Liver (tissue), 9 donors: ENCODE data around the gene TUSC2. TPM values are rescaled to one million over a fixed set of nuclear protein-coding genes. Genes with fewer than 3 reads are reported as not detected.

Experiments
- DNase-seq: peaks from one replicate; pipeline ENCODE4 v3.0.0-alpha.2; 2017; ENCODE audit warnings: low spot score
- H3K27ac ChIP-seq, 2 donors: one replicate each; pipeline ENCODE4 v1.7.0; 2013; ENCODE audit warnings: inconsistent platforms in 2 of 2, low read length in 2 of 2, control low read depth in 1 of 2, low read depth in 1 of 2, mild to moderate bottlenecking in 1 of 2
- H3K27me3 ChIP-seq, 4 donors: one replicate each; pipeline versions ENCODE4 v1.6.1 to v1.7.0; 2013; ENCODE audit warnings: low read length in 3 of 4, inconsistent platforms in 1 of 4, mild to moderate bottlenecking in 1 of 4, moderate library complexity in 1 of 4; ENCODE audit not compliant: control insufficient read depth in 4 of 4, insufficient read depth in 4 of 4
- H3K36me3 ChIP-seq, 4 donors: one replicate each; pipeline versions ENCODE4 v1.6.1 to v1.7.0; 2013; ENCODE audit warnings: low read length in 3 of 4, mild to moderate bottlenecking in 3 of 4, low read depth in 1 of 4, moderate library complexity in 1 of 4; ENCODE audit not compliant: control insufficient read depth in 4 of 4, insufficient read depth in 3 of 4
- H3K4me1 ChIP-seq, 4 donors: one replicate each; pipeline versions ENCODE4 v1.6.1 to v1.7.0; 2013; ENCODE audit warnings: low read length in 3 of 4, mild to moderate bottlenecking in 3 of 4, moderate library complexity in 1 of 4; ENCODE audit not compliant: control insufficient read depth in 4 of 4, insufficient read depth in 4 of 4
- H3K4me3 ChIP-seq, 3 donors: one replicate each; pipeline versions ENCODE4 v1.6.1 to v1.7.0; 2013; ENCODE audit warnings: low read length in 3 of 3, control low read depth in 1 of 3, low read depth in 1 of 3, mild to moderate bottlenecking in 1 of 3
- H3K9ac ChIP-seq, 2 donors: one replicate each; pipeline ENCODE4 v1.7.0; 2013; ENCODE audit warnings: low read length in 2 of 2, mild to moderate bottlenecking in 2 of 2, moderate library complexity in 2 of 2, control low read depth in 1 of 2, low read depth in 1 of 2
- H3K9me3 ChIP-seq, 4 donors: one replicate each; pipeline versions ENCODE4 v1.6.1 to v1.7.0; 2013; ENCODE audit warnings: low read length in 3 of 4; ENCODE audit not compliant: control insufficient read depth in 4 of 4
- CTCF ChIP-seq: fragments of 150-350 bp; IDR thresholded peaks from 2 replicates; pipeline ENCODE4 v1.5.1; 2017; ENCODE audit warnings: improper control_type of control experiment, low read depth, low read length; ENCODE audit not compliant: missing input control
- EGR1 ChIP-seq, 2 donors: IDR thresholded peaks; 2 replicates each; pipeline ENCODE4 v1.6.1; 2016 to 2018; ENCODE audit warnings: antibody characterized with exemption in 2 of 2, low read depth in 2 of 2
- FOXA1 ChIP-seq: IDR thresholded peaks from 2 replicates; pipeline ENCODE4 v1.6.1; 2016; ENCODE audit warnings: antibody characterized with exemption
- HNF4A ChIP-seq, 2 donors: conservative IDR thresholded peaks; 2 replicates each; pipeline ENCODE4 v1.6.1; 2016; ENCODE audit warnings: antibody characterized with exemption in 2 of 2, mild to moderate bottlenecking in 2 of 2
- JUND ChIP-seq, 2 donors: IDR thresholded peaks; 2 replicates each; pipeline ENCODE4 v1.6.1; 2016; ENCODE audit warnings: antibody characterized with exemption in 2 of 2
- MAX ChIP-seq: IDR thresholded peaks from 2 replicates; pipeline ENCODE4 v1.6.1; 2016; ENCODE audit warnings: antibody characterized with exemption
- REST ChIP-seq: IDR thresholded peaks from 2 replicates; pipeline ENCODE4 v1.6.1; 2016; ENCODE audit warnings: antibody characterized with exemption, mild to moderate bottlenecking
- TAF1 ChIP-seq: conservative IDR thresholded peaks from 2 replicates; pipeline ENCODE4 v1.6.1; 2016; ENCODE audit warnings: antibody characterized with exemption, mild to moderate bottlenecking
- ZBTB33 ChIP-seq: IDR thresholded peaks from 2 replicates; pipeline ENCODE4 v1.6.1; 2016; ENCODE audit warnings: antibody characterized with exemption
- WGBS: extraction: QIAGEN DNeasy Blood & Tissue Kit; methylation state at CpG from one replicate; pipeline ENCODE4 v1.1.7; 2013; 5-methylcytosine and 5-hydroxymethylcytosine counted together
- polyA plus RNA-seq, 2 donors: library from polyadenylated mRNA; stranded (reverse) in 1 of 2; unstranded in 1 of 2; fragments of 200-250 nt in 1 of 2; fragments of >200 nt in 1 of 2; fragmentation: Nextera tagmentation in 1 of 2; extraction: Ambion mirVana in 1 of 2; gene quantifications; one replicate each; pipeline versions ENCODE4 v1.2.1 to v1.2.3, GENCODE V29; 2013 to 2015
- total RNA-seq, 2 donors: library from RNA; depleted of rRNA; stranded (reverse); fragments of >200 nt; gene quantifications; one replicate each; pipeline ENCODE4 v1.2.3, GENCODE V29; 2014
- donor health status: healthy.
- donor health status: healthy.
- donor health status: healthy.
- donor health status: healthy.
- donor health status: healthy.

The TUSC2 gene
- total and polyA plus RNA-seq, 4 donors: 12.7 to 37.7 (median 21.7) TPM

GRCh38 chr3:50356553-50356952 lies 28.5 kb upstream of the TUSC2 start:
- H3K4me1 ChIP-seq: peaks cover 19 to 73% (median 52%) of the 10 kb centered on the region in 4 donors
- H3K9ac ChIP-seq: no peak overlapping the region
- H3K27ac ChIP-seq: no peak overlapping the region
- WGBS: 62% methylated on average over 5 of the region's 5 CpGs
- H3K9me3 ChIP-seq: no peaks in the 10 kb centered on the region
- H3K27me3 ChIP-seq: no peaks in the 10 kb centered on the region
- no peak overlapping the region for H3K4me3 ChIP-seq
- H3K36me3 ChIP-seq: peaks cover 11 to 23% (median 15%) of the 10 kb centered on the region in 4 donors
- DNase-seq: peak; percentile 51
- no peak for TF ChIP-seq JUND (IDR thresholded peaks at IDR 0.05)
- no peak for TF ChIP-seq FOXA1
- TF ChIP-seq MAX: no peak
- no peak for TF ChIP-seq EGR1 (IDR thresholded peaks at IDR 0.05; ENCODE audit: low read depth in 2 of 2)
- TF ChIP-seq CTCF: no peak
- no peak for TF ChIP-seq TAF1
- no peak for TF ChIP-seq REST
- TF ChIP-seq ZBTB33: no peak

- 69% methylated on average over 5 of the region's 5 CpGs for WGBS
- Histone ChIP-seq H3K36me3 (peaks cover 11 to 23% (median 15%) of the 10 kb centered on the region in 4 donors), H3K4me1 (peaks cover 19 to 78% (median 57%) of the 10 kb centered on the region in 4 donors), H3K27me3 (no peaks in the 10 kb centered on the region), H3K9ac (no peak overlapping the region), H3K4me3 (no peak overlapping the region), H3K9me3 (no peaks in the 10 kb centered on the region), H3K27ac (no peak overlapping the region)
- TF ChIP-seq HNF4A (conservative IDR thresholded peaks at IDR 0.05): peak; percentile 11 to 31
- no peak for TF ChIP-seq ZBTB33
- no peak for DNase-seq
These were observed 28.0 kb upstream of the TUSC2 start for GRCh38 chr3:50355829-50356552.
